ENCODE data around the gene MYO18A.

Gene MYO18A

GRCh38 chr17:29113334-29113733, 66.9 kb downstream of the MYO18A start:
- DNase-seq (no peak), ATAC-seq (ENCODE audit: insufficient read depth, low read depth) (no peak)
- peak; percentile 29 for TF ChIP-seq CTCF (IDR thresholded peaks at IDR 0.05; ENCODE audit: borderline replicate concordance, extremely low read depth, low read length, poor library complexity, severe bottlenecking)
- no peak for TF ChIP-seq EZH2 (IDR thresholded peaks at IDR 0.05; ENCODE audit: borderline replicate concordance, low read depth, low read length, severe bottlenecking)
- Histone ChIP-seq H3K27ac (ENCODE audit: low read length) (no peak overlapping the region), H3K4me3 (ENCODE audit: low read depth in 1 of 2, low read length in 2 of 2) (no peak overlapping the region), H3K4me2 (ENCODE audit: insufficient read depth, low read length) (no peak overlapping the region), H4K20me1 (ENCODE audit: insufficient read depth, low read length) (peaks cover 13% of the 10 kb centered on the region; the same call in 1 of the 2 replicates), H3K4me1 (ENCODE audit: insufficient read depth, low read length) (no peaks in the 10 kb centered on the region), H3K79me2 (ENCODE audit: insufficient read depth, low read length) (no peaks in the 10 kb centered on the region), H3K9me3 (ENCODE audit: insufficient read depth, low read length, severe bottlenecking) (no peaks in the 10 kb centered on the region), H3K9ac (ENCODE audit: low read depth, low read length) (no peak overlapping the region), H3K36me3 (ENCODE audit: insufficient read depth, low read length) (peaks cover 94% of the 10 kb centered on the region), H3K27me3 (ENCODE audit: insufficient read depth, low read length, poor library complexity) (no peaks in the 10 kb centered on the region), H2AFZ (ENCODE audit: low read depth, low read length) (no peak overlapping the region)

GRCh38 chr17:29112771-29113295, 67.4 kb downstream of the MYO18A start:
- TF ChIP-seq CTCF (IDR thresholded peaks at IDR 0.05; ENCODE audit: borderline replicate concordance, extremely low read depth, low read length, poor library complexity, severe bottlenecking) (no peak), EZH2 (IDR thresholded peaks at IDR 0.05; ENCODE audit: borderline replicate concordance, low read depth, low read length, severe bottlenecking) (no peak)
- Histone ChIP-seq H3K4me1 (ENCODE audit: insufficient read depth, low read length) (no peaks in the 10 kb centered on the region), H3K4me2 (ENCODE audit: insufficient read depth, low read length) (no peak overlapping the region), H2AFZ (ENCODE audit: low read depth, low read length) (no peak overlapping the region), H4K20me1 (ENCODE audit: insufficient read depth, low read length) (peaks cover 12% of the 10 kb centered on the region; the same call in 1 of the 2 replicates), H3K27ac (ENCODE audit: low read length) (no peak overlapping the region), H3K27me3 (ENCODE audit: insufficient read depth, low read length, poor library complexity) (no peaks in the 10 kb centered on the region), H3K4me3 (ENCODE audit: low read depth in 1 of 2, low read length in 2 of 2) (no peak overlapping the region), H3K9ac (ENCODE audit: low read depth, low read length) (no peak overlapping the region), H3K9me3 (ENCODE audit: insufficient read depth, low read length, severe bottlenecking) (no peaks in the 10 kb centered on the region), H3K79me2 (ENCODE audit: insufficient read depth, low read length) (no peaks in the 10 kb centered on the region), H3K36me3 (ENCODE audit: insufficient read depth, low read length) (peaks cover 94% of the 10 kb centered on the region)
- ATAC-seq (ENCODE audit: insufficient read depth, low read depth) (no peak), DNase-seq (no peak)

- no peaks in the 10 kb centered on the region for H3K27me3 ChIP-seq (ENCODE audit: insufficient read depth, low read length, poor library complexity)
- no peak overlapping the region for H3K4me2 ChIP-seq (ENCODE audit: insufficient read depth, low read length)
- no peaks in the 10 kb centered on the region for H3K9me3 ChIP-seq (ENCODE audit: insufficient read depth, low read length, severe bottlenecking)
- H4K20me1 ChIP-seq (ENCODE audit: insufficient read depth, low read length): peaks cover 7% of the 10 kb centered on the region; the same call in 1 of the 2 replicates
- no peak overlapping the region for H3K4me3 ChIP-seq (ENCODE audit: low read depth in 1 of 2, low read length in 2 of 2)
- H3K36me3 ChIP-seq (ENCODE audit: insufficient read depth, low read length): peaks cover 95% of the 10 kb centered on the region
- no peaks in the 10 kb centered on the region for H3K79me2 ChIP-seq (ENCODE audit: insufficient read depth, low read length)
- TF ChIP-seq EZH2 (IDR thresholded peaks at IDR 0.05; ENCODE audit: borderline replicate concordance, low read depth, low read length, severe bottlenecking) (no peak), CTCF (IDR thresholded peaks at IDR 0.05; ENCODE audit: borderline replicate concordance, extremely low read depth, low read length, poor library complexity, severe bottlenecking) (peak; percentile 89)
- DNase-seq (peak; percentile 74), ATAC-seq (ENCODE audit: insufficient read depth, low read depth) (peak; percentile 81)
- H3K27ac ChIP-seq (ENCODE audit: low read length): 0 out of 2 replicates have a peak overlapping the region, but pooled peaks have one; percentile 14
- no peaks in the 10 kb centered on the region for H3K4me1 ChIP-seq (ENCODE audit: insufficient read depth, low read length)
- H3K9ac ChIP-seq (ENCODE audit: low read depth, low read length): no peak overlapping the region
- no peak overlapping the region for H2AFZ ChIP-seq (ENCODE audit: low read depth, low read length)
Observed at GRCh38 chr17:29111816-29112499, 68.2 kb downstream of the MYO18A start.

All from DND-41 (cell line).